GM12873 (cell line): Measurements from ENCODE around the gene MON1A.

Experiments
- TF ChIP-seq, protein P1 (sequence below): IDR thresholded peaks from 2 replicates; pipeline ENCODE4 v1.5.1; 2012; ENCODE audit warnings: low read depth, mild to moderate bottlenecking, moderate library complexity, low read length, control low read depth; ENCODE audit not compliant: insufficient read depth; ENCODE audit errors: missing control alignments

MON1A gene

DNA sequence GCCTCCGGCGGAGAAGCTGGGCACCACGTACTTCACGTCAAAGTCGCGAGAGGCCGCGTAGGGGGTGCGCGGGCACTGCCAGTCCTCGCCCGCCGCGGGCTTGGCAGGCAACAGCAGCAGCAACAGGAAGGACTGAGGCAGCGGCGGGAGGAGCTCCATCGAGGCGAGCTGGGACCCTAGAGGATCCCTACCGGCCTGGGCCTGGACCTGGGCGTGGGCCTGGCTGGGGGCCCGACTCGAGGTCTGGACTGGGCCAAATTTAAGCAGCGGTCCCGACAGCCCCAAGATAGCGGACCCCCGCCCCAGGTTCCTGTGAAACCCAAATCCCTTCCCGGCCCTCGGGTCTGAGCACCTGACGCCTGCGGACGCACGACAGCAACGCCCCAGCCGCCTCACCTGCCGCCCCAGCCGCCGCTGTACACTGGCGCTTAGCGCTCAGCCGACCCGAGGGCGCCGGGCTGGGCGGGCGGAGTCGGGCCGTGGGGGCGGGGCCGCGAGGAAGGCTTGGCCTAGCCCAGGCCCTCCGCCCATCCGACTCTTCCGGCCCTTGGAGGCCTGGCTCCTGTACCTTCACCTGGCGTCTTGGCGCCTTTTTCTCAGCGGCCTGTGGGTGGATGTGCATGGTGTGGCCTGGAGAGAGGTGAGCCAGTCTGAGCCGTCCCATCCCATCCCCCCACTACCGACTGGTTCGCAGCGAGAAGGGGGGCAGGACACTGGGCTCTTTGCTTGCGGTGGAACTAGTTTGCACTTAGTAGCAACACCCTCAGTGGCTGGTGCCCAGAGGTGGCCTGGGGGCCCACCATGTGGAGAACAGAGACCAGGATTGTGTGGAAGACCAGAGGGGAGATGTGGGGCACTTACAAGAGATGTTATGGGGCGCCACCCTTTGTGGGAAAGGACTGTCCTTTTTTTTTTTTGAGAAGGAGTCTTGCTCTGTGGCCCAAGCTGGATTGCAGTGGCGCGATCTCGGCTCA lies 25.9 kb downstream of the MON1A start, which contains the start of gene MST1R:
Gene MST1R (minus strand): TSS at position 423 of the 974 bp plus-strand sequence. CDS start 264 bp downstream, at position 159.
- TF ChIP-seq, protein P1, sequence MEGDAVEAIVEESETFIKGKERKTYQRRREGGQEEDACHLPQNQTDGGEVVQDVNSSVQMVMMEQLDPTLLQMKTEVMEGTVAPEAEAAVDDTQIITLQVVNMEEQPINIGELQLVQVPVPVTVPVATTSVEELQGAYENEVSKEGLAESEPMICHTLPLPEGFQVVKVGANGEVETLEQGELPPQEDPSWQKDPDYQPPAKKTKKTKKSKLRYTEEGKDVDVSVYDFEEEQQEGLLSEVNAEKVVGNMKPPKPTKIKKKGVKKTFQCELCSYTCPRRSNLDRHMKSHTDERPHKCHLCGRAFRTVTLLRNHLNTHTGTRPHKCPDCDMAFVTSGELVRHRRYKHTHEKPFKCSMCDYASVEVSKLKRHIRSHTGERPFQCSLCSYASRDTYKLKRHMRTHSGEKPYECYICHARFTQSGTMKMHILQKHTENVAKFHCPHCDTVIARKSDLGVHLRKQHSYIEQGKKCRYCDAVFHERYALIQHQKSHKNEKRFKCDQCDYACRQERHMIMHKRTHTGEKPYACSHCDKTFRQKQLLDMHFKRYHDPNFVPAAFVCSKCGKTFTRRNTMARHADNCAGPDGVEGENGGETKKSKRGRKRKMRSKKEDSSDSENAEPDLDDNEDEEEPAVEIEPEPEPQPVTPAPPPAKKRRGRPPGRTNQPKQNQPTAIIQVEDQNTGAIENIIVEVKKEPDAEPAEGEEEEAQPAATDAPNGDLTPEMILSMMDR, result no peak

DNA sequence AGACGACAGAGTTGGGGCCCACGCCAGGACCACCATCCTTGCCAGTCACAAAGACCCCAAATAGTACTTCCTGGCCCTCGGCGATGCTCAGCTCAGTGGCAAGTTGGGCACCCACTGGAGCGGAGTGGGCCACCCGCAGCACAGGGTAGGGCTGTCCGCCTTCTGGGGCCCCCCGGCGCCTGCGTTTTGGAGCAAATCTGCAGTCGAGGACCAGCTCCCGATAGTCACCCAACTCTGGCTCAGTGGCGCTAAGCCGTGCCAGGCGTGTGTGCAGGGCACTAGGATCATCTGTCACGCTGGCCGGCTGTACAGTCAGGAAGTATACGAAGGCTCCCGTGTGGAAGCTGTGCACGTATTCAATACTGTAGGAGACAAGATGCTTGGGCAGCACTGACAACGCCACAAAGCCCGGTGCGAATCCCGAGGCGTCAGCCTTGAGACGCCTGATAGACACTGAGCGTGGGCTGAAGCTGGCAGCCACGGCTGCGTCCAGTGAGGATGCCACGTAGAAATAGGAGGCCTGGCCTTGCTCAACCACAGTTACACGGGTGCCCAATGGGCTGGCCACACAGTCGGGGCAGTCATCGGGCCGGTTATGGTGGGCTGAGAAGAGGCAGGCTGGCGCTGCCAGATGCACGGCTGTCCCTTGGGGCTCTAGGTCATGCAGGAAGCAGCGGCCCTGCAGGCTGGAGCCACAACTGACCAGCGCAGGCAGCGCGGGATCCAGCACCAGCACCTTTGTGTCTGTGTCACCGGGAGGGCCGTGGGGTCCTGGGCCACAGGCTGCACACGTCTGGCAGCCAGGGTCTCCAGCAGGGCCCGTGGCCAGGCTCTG lies 26.9 kb downstream of the MON1A start:
- TF ChIP-seq, protein P1, result no peak

DNA sequence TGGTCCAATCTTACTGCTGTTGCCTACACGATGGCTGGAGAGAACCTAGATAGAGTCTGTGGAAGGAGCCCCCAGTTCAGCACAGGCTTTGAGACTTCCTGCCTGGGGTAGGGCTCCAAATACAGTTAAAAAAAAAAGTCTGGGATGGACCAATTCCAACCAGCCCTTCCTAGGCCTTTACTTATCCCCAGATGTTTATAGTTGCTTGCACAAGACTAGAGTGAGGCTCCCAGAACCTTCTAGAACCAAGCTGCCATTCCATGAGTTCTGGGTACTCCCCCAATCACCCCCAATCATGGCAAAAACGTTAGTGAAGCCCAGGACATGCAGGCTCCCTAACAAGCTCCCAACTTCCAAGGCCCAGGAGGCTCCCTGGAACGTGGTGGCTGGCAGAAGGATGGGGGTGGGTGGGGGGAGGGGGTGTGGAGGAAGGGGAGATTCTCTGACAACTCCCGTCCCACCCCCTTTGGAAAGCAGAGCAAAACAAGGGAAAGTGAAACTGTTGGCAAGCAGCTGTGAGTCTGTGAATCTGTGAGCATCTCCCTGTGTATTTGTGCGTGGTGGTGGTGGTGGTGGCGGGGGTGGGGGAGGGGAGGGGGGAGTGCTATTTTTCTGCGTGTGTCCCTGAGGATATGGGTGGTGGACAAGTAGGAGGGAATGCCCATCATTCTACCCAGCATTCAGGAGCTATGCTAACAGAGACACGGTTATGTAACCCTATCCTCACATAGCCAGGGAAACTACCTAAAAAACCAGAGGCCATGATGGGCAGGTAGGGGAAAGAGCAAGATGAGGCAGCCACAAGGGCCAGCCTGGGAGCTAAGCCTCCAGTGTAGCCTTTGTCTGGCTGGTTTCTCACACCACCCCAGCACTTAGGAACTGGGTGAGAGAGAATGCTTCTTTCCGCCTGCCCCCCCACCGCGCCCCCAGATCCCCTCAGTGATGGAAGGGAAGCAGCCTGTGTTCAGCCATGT lies 28.0 kb downstream of the MON1A start:
- TF ChIP-seq, protein P1, result no peak

DNA sequence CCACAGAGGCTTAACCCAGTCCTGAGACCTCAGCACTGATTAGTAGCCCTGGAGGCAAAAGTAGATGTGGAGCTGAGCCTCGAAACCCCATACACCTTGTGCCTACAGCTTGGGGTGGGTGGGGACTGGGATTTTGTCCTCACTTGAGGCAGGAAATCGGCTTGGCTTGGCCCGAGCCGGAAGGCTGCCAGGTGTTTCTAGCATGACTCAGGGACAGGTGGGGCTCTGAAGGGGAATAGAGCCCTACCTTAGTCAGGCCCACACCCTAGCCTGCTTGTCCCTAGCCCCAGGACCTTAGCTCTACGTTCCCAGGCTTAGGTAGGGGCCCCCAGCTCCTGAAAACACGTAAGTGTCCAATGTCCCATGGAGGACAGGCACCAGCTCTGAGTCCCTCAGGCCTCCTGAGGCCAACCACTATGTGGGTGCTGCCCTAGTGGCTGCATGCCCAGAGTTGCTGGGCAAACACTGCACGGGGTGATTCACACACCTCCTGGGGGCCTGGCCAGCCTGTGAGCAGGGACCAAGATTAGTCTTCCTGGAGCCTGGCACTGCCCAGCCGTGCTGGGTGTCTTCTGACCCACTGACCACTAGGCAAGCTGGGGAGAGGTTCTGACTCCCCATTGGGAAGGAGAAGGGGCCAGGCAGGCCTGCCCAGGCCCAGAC lies 29.0 kb downstream of the MON1A start:
- TF ChIP-seq, protein P1, result no peak

DNA sequence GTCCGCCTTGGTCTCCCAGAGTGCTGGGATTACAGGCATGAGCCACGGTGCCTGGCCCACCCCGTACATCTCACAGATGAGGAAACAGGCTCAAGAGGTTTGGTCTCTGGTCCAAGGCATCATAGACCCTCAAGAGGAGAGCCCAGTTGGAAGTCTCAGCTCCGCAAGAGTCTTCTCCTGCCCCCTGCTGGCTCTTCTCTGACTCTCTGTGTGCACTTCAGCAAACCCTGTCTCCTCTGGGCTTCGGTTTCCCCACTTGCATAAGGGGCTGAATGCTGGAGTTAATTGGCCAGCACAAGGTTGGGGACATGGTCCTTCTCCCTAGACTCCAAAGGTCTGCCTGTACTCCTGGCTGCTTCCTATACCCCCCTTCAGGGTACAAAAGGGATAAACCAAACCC lies 29.8 kb downstream of the MON1A start:
- TF ChIP-seq, protein P1, result peak; percentile 56

DNA sequence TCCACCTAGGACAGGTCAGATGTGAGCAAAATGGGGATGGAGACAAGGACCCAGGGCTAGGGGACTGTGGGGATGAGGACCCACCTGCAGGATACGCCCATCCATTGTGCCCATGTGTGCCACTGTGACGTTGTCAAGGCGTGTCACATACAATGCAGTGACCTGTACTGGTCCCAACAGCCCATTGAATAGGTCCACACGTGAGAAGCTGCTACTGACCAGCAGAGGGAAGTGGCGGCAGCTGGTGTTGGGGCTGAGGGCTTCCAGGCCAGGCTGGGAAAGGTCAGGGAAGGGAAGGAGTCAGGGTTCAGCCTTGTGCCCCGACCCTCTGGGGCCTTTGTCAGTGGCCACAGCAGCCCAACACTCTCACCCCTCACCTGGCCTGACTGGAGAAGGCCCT lies 30.6 kb downstream of the MON1A start:
- TF ChIP-seq, protein P1, result no peak
